Measurements from ENCODE around the gene CNOT6L. TPM values are rescaled to one million over a fixed set of nuclear protein-coding genes. Genes with fewer than 3 reads are reported as not detected.

CNOT6L gene
- total RNA-seq, 4 donors from 2014 or later, result 21.3 to 41.6 (median 31.5) TPM

- DNase-seq (ENCODE audit: low spot score) (no peak), ATAC-seq (ENCODE audit: low FRiP score) (no peak)
- no peak for TF ChIP-seq CTCF (IDR thresholded peaks at IDR 0.05)
Observed at GRCh38 chr4:77703666-77704065, 115.5 kb downstream of the CNOT6L start.

- ATAC-seq (ENCODE audit: low FRiP score) (no peak), DNase-seq (ENCODE audit: low spot score) (no peak)
- TF ChIP-seq CTCF (IDR thresholded peaks at IDR 0.05), result no peak
Observed at GRCh38 chr4:77701121-77701520, 118.0 kb downstream of the CNOT6L start.

- TF ChIP-seq CTCF (IDR thresholded peaks at IDR 0.05), result no peak
- DNase-seq (ENCODE audit: low spot score) (no peak), ATAC-seq (ENCODE audit: low FRiP score) (no peak)
Observed at GRCh38 chr4:77699731-77700210, 119.4 kb downstream of the CNOT6L start.

- DNase-seq (ENCODE audit: low spot score) (no peak), ATAC-seq (ENCODE audit: low FRiP score) (no peak)
- TF ChIP-seq CTCF (IDR thresholded peaks at IDR 0.05), result no peak
Observed at GRCh38 chr4:77697860-77698590, 121.1 kb downstream of the CNOT6L start.

GRCh38 chr4:77695774-77696173 is 123.4 kb downstream of the CNOT6L start:
- no peak for ATAC-seq (ENCODE audit: low FRiP score)

GRCh38 chr4:77692847-77693432 is 126.2 kb downstream of the CNOT6L start:
- no peak for ATAC-seq (ENCODE audit: low FRiP score)
- TF ChIP-seq CTCF (IDR thresholded peaks at IDR 0.05), result no peak
- DNase-seq (ENCODE audit: low spot score), result no peak

More at GRCh38 chr4:77695774-77696173, 123.4 kb downstream of the CNOT6L start:
- TF ChIP-seq CTCF (IDR thresholded peaks at IDR 0.05), result no peak
- DNase-seq (ENCODE audit: low spot score), result no peak

- ATAC-seq (ENCODE audit: low FRiP score), result no peak
- TF ChIP-seq CTCF (IDR thresholded peaks at IDR 0.05), result no peak
- no peak for DNase-seq (ENCODE audit: low spot score)
Observed at GRCh38 chr4:77681792-77682191, 137.4 kb downstream of the CNOT6L start.
